Fibroblast of gingiva (primary cell): Measurements from ENCODE around the gene DRAM1.
A peak's percentile ranks its signal among the peaks of the same experiment; 100 is the strongest.
"Not testable (repeated sequence)": the region's sequence is repeated elsewhere in the genome, so short reads cannot be mapped to it uniquely, and the experiment has no call there.

Source experiments
- DNase-seq: peaks from one replicate; pipeline ENCODE4 v3.0.0-alpha.2; 2011; ENCODE audit warnings: low read depth

The DRAM1 gene

DNA sequence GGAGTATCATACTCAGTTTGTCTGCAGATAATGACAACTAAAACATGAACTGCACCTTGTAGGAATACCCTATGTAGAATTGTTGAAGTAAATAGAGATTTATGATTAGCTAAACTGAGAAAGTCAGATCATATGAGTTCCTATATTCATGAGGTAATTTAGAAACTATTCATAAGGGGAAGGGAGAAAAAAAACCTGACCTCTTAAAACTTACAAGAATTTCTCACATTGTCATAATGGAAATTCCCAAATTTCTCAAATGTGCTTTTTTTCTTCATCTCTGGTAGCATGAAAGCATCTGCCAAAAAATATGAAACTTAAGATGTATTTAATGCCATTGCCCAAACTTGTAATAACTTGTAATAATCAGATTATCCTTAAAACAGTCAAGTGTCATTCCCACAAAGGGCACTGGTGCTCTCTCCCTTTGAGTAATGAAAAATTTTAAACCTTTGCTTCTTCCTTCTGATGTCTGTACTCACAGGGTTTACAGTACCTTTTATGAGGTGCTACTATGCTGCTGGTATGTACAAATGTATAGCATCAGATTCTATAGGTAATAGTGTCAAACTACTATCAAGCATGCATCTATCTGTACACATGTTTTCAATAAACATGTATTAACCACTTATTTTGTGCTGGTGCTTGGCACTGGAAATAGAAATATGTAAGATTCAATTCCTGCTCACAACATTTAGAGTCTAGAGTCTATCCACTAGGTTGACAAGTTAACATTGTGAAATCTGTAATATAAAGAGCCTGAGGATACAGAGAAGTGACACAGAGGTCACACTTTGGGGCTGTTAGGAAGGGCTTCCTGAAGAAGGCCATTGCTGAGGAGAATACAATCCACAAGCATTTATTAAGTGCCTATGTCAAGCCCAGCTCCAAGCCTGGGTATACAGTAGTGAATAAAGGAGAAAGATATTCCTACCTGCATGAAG, 17.4 kb upstream of the DRAM1 start:
- peak; percentile 52 for DNase-seq

DNA sequence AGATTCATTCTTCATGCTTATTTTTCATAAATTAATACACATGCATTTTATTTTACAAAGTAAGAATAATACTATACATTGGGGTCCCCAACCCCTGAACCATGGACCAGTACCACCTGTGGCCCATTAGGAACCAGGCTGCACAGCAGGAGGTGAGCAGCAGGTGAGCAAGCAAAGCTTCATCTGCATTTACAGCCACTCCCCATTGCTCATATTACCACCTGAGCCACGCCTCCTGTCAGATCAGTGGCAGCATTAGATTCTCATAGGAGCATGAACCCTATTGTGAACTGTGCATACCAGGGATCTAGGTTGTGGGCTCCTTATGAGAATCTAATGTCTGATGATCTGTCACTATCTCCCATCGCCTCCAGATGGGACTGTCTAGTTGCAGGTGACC, 15.7 kb upstream of the DRAM1 start:
- DNase-seq, result not testable (repeated sequence)

DNA sequence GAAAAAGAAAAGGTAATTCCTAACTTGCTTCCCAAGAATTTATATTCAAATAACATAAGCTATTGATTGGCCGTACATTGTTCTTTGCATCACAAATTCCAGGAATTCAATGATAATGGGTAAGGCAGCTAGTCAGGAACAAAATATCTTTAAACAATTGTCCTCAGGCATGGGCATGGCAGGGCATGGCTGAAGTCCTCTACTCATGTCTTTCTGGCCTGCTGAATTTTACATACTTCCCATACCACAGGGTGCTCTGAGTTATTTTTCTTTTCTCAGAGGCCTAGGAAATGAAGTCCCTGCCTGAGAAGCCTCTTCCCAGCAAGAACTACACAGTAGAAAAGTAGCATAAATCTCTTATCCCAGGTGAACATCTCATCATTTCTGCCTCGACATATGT, 15.1 kb upstream of the DRAM1 start:
- no peak for DNase-seq

DNA sequence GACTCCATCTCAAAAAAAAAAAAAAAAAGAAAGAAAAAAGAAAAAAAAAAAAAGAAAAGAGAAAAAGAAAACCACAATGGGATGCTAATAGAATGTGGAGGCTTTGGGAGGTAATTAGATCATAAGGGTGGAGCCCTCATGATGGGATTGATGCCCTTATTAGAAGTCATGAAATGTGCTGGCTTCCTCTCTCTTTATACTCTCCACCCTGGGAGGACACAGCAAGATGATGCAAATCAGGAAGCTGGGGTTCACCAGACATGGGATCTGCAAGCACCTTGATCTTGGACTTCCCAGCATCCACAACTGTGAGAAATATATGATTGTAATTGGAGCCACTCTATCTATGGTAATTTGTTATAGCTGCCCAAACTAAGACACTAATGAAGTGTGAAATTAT, 13.4 kb upstream of the DRAM1 start:
- no peak for DNase-seq

DNA sequence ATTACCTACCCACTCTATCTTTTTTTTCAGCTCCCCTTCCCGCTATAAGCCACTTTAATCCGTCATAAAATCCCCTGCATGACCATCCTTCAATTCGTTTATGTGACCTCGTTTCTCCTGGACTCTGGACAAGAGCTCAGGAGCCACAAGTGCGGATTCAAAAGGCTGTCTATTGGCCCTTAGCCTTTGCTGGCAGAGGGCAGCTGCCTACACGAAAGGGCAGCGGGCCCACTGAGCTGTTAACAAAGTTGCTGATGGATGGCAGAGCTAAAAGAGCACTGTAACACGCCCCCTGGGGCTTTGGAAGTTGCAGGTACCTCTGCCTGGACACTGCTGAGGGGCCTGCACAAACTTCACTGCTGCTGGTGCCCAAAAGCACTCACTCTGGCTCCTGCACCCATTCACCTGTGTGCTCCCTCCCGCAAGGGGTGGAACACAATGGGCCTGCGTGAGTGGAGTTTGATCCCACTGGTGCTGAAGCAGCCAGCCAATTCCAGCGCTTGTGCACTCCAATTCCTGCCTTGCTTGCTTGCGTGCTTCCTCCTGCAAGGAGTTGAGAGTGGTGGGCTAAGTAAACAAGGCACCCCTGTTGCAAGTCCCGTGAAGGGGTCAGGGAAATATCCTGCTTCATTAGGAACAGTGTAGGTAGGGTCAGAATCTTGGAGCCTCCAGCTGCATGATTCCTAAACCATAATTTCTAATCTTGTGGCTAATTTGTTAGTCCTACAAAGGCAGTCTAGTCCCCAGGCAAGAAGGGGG, 10.6 kb upstream of the DRAM1 start:
- no peak for DNase-seq

DNA sequence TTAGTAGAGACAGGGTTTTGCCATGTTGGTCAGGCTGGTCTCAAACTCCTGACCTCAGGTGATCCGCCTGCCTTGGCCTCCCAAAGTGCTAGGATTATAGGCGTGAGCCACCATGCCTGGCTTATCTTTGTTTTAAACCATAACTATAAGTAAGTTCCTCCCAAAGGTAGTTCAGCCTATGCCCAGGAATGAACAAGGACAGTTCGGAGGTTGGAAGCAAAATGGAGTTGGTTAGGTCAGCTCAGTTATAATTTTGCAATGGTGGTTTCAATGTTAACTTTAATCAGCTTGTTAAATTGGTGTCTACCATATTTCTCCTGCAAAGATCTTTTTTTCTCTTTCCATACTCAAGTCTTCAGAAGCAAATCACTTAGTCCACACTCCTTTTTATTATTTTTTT, 9.8 kb upstream of the DRAM1 start:
- DNase-seq, result not testable (repeated sequence)

DNA sequence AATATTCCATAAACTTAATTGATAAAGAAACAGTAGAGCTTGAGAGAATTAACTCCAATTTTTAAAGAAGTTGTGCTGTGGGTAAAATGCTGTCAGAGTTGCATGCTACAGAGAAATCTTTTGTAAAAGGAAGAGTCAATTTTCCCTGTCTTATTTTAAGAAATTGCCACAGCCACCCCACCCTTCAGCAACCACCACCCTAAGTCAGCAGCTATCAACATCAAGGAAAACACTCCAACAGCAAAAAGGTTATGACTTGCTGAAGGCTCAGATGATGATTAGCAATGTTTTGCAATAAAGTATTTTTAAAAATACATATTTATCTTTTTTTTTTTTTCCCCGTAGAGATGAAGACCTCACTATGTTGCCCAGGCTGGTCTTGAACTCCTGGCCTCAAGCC, 6.5 kb upstream of the DRAM1 start:
- no peak for DNase-seq

DNA sequence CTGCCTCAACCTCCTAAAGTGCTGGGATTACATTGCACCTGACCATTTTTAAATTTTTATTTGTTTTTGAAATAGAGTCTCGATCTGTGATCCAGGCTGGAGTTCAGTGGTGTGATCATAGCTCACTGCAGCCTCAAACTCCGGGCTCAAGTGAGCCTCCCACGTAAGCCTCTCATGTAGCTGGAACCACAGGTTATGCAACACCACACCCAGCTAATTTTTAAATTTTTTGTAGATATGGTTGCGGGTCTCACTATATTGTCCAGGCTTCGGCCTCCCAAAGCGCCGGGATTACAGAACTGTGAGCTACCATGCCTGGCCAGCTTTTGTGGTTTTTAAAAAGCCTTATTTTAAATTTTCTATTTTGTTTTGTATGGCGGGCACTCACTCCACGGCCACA, 2.2 kb upstream of the DRAM1 start:
- no peak for DNase-seq

DNA sequence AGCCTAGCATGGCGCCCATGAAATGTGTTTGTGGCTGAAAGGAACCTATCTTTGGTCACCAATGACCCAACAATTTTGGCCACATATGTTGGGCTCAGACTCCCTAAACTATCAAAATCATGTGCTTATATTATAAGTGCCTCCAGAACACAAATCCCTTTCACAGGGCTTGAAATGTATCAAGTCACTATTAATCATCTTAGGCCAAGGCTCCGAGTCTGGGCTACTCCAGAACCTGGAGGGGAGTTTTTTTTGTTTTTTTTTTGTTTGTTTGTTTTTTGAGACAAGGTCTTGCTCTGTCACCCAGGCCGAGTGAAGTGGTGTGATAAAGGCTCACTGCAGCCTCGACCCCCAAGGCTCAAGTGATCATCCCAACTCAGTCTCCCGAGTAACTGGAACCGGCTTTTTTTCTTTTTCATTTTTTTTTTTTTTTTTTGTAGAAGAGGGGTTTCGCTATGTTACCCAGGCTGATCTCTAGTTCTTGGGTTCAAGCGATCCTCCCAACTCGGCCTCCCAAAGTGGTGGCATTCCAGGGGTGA, 989 bp upstream of the DRAM1 start:
- no peak for DNase-seq

DNA sequence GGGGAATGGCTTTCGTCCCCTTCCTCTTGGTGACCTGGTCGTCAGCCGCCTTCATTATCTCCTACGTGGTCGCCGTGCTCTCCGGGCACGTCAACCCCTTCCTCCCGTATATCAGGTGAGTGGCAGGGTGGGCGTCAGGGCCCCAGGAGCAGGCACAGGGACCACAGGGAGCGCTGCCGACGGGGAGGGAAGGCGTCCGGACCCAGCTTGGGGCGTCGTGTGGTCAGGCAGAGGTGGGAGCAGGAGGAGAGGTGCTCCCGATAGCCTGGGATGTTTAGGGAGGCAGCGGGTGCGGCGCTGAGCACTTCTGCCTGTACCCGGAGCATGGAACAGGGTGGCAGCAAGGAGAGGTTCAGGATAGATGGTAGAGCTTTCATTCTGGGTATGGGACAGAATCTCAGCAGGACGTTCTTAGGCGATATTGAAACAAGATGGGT, 444 bp downstream of the DRAM1 start:
- no peak for DNase-seq

DNA sequence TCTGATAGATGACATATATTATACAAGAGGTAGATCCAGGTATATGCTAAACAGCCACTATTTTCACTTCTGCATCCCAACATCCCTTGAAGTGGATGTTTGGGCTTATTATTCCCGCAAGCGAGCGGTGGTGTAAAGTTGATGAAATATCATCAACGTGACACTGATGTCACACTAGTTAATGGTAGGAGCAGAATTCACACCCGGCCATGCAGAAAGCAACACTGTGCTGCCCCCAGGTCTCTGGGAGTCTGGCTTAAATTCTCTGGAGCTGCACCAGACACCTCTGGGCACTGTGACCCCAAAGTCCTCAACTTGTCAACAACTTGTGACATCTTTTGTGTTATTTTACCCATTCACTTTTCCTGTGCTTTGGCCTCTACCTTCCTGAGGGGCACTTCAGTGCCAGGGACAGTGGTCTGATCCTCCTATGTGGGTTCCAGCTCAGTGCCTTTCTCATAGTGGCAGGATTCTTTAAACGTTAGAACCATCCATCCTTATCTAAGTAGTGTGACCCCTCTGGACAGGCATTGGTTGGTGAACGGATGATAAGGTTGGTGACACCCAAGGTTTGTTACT, 952 bp downstream of the DRAM1 start:
- no peak for DNase-seq

DNA sequence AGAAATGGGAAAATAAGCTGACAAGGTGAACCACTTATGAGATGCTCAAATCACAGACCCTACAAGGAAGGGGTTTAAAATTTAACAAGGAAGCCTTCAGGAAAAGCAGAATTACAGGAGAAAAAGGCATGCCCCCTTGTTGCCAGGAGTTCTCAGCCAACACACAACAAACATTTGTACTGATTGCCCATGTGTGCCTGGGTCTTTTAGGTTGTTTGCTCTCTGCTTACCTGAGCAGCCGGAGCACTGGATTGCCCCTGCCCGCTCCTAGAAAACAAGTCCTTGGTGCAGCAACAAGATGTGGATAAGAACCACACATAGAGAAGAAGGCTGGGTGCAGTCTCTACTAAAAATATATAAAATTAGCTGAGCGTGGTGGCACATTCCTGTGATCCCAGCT, 3.4 kb downstream of the DRAM1 start:
- DNase-seq, result no peak

DNA sequence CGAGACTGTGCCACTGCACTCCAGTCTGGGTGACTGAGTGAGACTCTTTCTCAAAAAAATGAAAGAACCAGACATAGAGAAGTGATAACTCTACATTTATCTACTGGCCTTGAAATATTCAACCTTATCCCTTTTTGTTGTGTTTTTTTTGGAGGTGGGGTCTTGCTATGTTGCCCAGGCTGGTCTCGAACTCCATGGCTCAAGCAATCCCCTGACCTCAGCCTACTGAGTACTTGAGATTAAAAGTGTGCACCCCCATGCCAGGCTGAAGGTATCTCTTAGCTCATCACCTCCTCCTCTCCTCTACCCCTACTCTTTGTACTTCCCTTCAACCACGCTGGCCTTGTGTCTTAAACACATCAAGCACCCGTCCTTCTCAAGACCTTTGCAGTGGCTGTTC, 3.8 kb downstream of the DRAM1 start:
- no peak for DNase-seq

DNA sequence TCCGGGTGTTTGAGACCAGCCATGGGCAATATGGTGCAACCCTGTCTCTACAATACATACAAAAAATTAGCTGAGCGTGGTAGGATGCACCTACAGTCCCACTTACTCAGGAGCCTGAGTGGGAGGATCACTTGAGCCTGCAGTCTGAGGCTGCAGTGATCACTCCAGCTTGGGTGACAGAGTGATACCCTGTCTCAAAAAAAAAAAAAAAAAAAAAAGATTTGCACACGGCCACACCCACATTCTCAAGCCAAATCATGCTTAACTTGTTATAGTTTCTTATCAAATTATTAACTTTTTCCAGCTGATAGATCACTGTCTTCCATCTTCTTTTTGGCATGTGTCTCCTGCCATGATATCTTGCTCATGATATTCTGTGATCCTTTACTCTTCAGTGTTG, 6.8 kb downstream of the DRAM1 start:
- DNase-seq, result no peak

DNA sequence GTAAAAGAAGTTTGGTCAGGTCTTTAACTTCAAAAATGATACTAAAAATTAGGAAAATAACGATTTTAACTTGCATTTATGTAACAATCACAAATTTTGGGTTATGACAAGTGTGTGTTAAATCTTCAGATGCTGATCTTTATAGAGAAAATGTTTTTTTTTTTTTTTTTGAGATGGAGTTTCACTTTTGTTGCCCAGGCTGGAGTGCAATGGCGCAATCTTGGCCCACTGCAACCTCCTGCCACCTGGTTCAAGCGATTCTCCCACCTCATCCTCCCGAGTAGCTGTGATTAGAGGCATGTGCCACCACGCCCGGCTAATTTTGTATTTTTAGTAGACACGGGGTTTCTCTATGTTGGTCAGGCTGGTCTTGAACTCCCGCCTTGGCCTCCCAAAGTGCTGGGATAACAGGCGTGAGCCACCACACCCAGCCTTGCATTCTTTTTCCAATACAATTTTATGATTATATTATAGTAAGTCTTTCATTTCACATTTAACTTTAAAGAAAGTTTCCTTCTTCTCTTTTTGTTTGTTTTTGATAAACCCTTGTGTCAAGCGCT, 7.5 kb downstream of the DRAM1 start:
- DNase-seq, result not testable (repeated sequence)

DNA sequence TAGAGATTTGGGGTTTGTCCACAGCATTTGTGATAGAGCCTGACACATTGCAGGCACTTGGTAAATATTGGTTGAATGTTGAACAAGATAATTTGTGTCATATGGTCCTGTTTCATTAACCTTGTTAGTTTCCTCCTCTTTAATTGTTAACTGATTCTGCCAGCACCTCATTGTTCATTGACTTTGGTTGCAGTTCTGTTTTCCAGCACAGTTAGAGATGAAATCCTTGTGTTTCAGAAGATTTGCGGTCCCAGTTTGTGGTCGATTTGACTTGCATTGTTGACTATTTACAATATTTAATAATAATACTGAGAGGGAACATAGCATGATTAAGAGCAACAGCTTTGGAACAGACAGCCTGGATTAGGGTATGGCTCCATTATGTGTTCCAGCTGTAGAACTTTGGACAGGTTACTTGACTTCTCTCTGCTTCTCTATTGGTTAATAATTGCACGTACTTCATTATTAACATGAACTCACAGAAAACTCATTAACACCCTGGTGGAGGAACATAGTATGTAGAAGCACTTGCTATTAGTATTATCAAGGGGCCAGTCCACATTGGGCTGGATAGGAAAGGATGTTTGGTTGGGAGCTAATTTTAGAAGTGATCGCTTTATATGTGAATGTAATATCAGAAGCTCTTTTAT, 8.7 kb downstream of the DRAM1 start:
- DNase-seq, result no peak

DNA sequence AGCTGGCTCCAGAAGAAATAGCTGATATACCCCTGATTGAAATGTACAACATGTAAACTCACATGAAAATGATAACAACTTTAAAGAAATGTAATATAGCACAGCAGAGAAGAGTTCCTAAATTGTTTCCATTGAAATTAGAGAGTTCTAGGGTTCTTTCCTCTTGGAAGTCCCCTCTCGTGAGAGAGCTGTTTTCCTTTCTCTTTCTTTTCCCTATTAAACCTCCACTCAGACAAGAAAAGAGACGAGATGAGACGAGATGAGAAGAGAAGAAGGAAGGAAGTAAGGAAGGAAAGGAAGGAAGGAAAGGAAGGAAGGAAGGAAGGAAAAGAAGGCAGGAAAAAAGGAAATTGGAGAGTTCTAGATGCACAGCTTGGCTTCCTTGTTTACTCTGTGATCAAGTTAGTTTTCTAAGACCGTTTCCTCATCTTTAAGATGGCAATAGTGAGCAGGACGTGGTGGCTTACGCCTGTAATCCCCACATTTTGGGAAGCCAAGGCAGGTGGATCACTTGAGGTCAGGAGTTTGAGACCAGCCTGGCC, 11.9 kb downstream of the DRAM1 start:
- no peak for DNase-seq

DNA sequence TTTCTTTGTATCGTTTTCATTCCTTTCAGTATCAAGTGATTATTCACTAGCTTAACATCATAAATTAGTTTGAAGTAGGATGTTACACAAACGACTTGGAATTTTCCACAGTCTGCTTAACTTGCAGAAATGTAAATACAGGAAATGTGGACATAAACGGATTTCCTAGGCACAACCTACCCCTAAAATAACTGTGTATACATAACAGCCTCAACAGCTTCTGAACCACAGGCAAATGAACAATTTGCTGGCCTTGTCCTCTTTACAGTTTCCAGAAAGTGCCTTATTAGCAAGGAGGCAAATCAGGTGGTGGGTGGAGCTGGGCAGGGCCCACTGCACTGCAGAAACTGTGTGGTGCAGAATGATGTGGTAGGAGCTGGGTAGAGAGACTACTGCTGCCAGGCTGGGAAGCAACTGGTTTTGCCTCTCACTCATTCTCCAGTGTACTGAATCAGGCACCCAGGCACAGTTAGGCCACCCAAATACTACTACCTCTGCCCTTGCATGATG, 14.1 kb downstream of the DRAM1 start:
- DNase-seq, result peak; percentile 83

DNA sequence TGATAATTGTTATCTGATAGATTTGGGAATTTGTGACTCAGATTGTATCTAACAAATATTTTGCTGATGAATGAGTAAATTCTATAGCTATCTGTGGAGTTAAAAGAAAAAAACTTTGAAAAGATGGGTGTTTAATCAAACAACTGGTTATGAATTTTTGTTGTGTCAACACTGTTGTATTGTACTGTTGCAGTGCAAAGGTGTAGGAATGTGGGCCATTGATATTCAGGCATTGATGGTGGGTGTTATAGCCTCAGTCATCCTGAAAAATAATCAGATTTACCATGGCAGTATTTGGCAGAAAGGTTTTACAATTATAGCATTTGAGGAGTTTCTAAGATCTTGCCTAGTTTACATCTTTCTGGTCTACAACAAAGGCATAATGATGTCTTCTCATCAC, 15.4 kb downstream of the DRAM1 start:
- DNase-seq, result no peak

DNA sequence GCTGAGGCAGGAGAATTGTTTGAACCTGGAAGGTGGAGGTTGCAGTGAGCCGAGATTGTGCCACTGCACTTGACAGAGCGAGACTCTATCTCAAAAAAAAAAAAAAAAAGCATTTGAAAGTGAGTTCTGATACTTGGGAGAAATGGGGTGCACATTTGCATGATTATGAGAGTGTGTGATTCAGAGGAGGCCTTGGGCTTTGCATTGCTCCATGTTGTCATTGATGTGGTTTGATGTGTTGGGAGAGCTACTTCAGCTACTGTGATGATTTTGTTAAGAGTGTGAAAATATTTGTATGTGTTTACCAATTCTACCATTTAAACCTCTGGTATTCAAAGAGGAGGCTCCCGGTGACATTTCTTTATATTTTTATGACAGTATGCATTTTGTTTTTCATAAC, 24.4 kb downstream of the DRAM1 start:
- no peak for DNase-seq

DNA sequence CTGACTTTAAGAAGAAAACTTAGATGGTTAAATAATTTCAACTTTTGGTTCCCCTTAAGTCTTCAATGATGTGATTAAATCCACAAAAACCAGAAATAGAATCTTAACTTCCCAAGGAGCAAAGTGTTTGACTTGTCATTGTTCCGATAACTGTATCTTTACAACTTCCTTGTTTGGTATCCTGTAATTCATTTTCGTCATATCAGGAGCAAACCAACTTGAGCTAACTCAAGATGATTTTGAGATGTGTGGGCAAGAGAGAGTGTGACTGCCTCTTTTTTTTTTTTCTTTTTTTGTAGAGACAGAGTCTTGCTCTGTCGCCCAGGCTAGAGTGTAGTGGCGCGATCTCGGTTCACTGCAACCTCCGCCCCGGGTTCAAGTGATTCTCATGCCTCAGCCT, 25.3 kb downstream of the DRAM1 start:
- no peak for DNase-seq
